GM21825 (cell line): ENCODE results near the gene PPIL6.

ENCODE experiments used
- ATAC-seq: cut with Tn5 transposase; IDR thresholded peaks from one replicate; pipeline ENCODE4 v1.9.1; 2021; ENCODE audit warnings: mild to moderate bottlenecking, moderate library complexity; ENCODE audit not compliant: unreplicated experiment

PPIL6 gene

GRCh38 chr6:109406196-109406595 lies 34.2 kb downstream of the PPIL6 start:
- no peak for ATAC-seq

- ATAC-seq: no peak
These were observed 43.4 kb downstream of the PPIL6 start for GRCh38 chr6:109397020-109397419.

GRCh38 chr6:109396046-109396718 lies 44.2 kb downstream of the PPIL6 start:
- ATAC-seq: no peak

DNA sequence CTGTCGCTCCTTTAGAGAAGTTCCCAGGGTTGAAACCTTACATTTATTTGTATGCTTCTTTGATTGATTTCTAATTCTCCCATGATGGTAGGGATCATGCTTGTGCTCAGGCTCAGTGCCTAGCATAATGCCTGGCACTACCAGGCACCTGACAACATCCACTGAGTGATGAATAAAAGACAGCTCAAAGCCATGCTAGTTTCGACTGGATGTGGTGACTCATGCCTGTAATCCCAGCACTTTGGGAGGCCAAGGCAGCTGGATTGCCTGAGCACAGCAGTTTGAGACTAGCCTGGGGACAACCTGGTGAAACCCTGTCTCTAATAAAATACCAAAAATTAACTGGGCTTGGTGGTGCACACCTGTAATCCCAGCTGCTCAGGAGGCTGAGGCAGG lies 46.5 kb downstream of the PPIL6 start:
- ATAC-seq: no peak

DNA sequence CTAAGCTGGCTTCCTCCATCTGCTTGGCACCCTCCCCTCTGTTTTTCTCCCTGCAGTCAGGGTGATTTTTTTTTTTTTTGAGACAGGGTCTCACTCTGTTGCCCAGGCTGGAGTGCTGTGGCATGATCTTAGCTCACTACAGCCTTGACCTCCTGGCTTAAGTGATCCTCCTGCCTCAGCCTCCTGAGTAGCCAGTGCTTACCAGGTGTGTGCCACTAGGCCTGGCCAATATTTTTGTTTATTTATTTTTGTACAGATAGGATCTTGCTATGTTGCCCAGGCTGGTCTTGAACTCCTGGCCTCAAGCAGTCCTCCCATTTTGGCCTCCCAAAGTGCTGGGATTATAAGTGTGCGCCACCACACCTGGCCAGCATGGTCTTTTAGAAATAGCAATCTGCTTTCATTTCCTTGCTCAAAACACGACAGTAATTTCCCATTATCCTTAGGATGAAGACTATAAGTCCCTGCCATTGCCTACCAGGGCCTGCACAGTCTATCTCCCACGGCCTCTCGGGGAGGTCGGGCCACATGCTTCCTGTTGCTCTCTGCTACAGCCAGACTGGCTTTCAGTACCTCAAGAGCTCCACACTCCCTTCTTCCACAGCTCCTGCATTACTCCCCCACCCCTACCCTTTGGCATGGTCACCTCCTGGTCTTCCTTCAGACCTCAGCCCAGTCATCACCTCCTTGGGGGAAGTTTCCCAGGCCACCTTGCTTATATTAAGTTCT lies 47.1 kb downstream of the PPIL6 start:
- ATAC-seq: no peak

DNA sequence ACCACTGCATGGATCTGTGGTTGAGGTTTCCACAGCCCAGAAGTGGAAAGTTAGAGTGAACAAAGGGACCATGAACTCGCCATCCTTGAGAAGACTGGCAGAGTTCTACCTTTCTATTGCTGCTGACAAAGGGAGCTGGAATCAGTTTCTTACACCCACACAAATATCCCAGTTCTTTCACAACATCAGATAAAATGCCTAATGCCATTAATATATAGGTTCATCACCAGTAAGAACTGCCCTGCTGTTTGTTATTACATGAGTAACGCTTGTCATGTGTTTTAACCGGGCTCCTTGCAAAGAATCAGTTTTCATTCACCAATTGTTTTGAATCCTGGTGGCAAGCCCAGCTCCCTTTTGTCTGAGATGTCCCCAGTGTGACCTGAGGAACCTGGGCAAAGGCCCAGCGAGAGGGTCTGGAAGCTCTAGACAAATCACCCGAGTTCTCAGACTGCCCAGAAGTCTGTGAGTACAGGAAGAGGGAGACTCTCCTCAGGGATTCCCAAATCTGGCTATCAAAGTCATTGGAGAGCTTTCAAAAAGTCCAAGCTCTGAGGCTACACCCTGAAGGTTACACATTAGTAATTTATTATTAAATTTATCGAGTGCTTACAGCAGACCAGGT lies 50.7 kb downstream of the PPIL6 start:
- no peak for ATAC-seq

DNA sequence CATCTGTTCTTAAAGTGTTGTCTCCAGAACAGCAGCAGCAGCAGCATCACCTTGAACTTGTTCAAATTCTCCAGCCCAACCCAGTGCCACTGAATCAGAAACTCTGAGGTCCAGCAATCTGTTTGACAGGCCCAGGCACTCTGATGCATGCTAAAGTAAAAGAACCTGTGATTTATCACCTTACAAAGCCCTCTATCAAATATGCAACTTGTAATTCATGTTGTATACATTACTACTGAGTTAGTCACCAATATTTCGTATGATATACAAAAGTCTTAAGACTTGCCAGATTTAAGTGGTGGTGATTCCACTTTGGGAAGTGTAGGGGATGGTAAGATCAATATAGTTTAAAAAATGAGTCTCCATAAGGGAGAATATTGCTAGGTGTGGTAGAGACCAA lies 52.2 kb downstream of the PPIL6 start:
- no peak for ATAC-seq

GRCh38 chr6:109383438-109383940 lies 56.9 kb downstream of the PPIL6 start:
- ATAC-seq: no peak

- ATAC-seq: peak; percentile 58
These were observed 57.6 kb downstream of the PPIL6 start for GRCh38 chr6:109382576-109383437.

- ATAC-seq: peak; percentile 47
These were observed 58.5 kb downstream of the PPIL6 start, which contains the start of gene CD164 for GRCh38 chr6:109381747-109382575. TSS of gene CD164 (minus strand) at chr6:109382467. CDS start at chr6:109382378, 89 bp downstream.

- ATAC-seq: peak; percentile 0
These were observed 59.2 kb downstream of the PPIL6 start for GRCh38 chr6:109381061-109381746.

GRCh38 chr6:109379711-109380110 lies 60.7 kb downstream of the PPIL6 start:
- no peak for ATAC-seq

DNA sequence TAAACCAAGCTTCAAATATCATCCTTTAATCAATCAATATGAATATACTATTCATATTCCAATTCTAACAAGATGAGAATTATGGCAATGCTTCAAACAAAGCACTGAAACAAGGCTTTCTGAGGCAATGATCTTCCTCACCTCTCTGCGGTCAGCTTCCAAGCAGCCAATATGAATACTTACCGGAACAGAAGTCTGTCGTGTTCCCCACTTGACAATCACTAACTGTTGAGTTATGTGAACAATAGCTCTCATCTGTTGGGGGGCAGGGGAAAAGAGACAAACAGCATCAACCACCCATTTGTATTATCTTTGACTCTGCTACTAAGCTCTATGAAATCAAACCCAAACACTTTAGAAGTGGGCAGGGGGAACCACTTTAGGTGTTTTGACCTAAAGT lies 62.7 kb downstream of the PPIL6 start:
- ATAC-seq: no peak

DNA sequence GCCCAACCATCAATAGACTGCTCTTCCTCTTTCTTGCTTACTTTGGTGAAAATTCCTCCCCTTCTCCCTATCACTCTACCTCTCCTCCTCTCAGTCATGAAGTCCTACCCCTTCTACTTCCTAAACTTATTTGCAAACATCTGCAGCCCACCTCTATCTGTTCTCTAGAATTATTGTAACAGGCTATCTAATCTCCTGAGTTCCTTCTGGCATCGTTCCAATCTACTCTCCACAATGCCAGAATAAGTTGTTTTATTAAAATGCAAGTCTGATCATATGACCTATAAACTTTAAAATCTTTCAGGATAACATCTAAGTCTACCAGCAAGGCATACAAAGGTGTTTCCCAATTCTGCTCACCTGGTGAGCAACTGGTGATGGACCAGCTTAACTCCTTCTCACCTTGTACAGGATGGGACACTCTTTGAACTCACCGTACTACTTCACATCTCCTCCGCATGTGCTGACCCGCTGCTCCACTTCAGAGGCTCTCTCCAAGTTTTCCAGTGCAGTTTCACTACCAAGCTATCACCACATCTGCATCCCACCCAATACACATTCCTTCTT lies 66.0 kb downstream of the PPIL6 start:
- ATAC-seq: no peak

GRCh38 chr6:109373762-109374161 lies 66.7 kb downstream of the PPIL6 start:
- peak; percentile 96 for ATAC-seq

- ATAC-seq: peak; percentile 16
These were observed 67.1 kb downstream of the PPIL6 start for GRCh38 chr6:109373331-109373730.

- ATAC-seq: no peak
These were observed 68.3 kb downstream of the PPIL6 start for GRCh38 chr6:109372130-109372529.

- ATAC-seq: no peak
These were observed 69.6 kb downstream of the PPIL6 start for GRCh38 chr6:109370792-109371191.

- ATAC-seq: no peak
These were observed 70.1 kb downstream of the PPIL6 start for GRCh38 chr6:109370336-109370735.
